GM11168 (cell line): ENCODE data around the gene LMNTD2.

Experiments
- in situ Hi-C: fragments of 300-500 bp; cut with MboI; formaldehyde crosslinking; loops from one replicate; pipeline ENCODE4 v1.12.0; 2022; ENCODE audit warnings: low sequenced_read_pairs; ENCODE audit not compliant: unreplicated experiment

Gene LMNTD2

DNA sequence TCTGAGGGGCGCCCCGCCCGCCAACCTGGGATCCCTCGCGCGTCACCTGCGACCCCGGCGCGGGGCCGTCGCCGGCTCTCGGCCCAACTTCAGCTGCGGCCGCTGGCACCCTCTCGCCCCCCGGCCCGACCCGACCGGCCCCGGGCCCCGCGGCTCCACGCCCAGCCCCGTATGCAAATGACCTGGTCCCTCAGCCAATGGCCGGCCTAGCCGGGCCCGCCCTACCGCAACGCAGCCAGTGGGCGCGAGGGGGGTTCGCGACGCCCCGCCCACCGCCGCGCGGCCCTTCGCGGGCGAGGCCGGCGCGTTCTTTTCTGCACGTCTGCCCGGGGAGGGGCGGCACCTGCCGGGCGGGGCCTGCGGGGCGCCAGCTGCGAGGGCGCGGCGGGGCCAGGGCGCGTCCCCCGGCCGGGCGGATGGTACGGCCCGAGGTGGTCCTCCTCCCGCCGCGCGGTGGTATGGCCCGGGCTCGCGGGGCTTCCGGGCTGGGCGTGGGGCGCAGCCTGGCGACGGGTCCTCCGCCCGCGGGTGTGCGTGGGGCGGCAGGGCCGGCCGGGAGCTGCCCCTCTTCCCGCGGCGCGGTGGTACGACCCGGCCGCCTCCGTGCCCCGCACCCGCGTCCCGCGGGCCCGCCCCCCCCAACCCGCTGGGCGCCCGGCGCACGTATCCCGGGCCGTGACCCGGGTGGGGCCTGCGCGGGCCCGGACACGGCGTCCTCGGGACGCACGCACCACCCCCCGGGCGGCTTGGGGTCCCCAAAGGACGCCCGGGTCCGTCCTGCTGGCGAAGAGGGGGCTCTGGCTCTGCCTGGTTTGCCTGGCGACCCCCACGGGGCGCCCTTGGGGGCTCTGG lies 8.0 kb upstream of the LMNTD2 start:
- in situ Hi-C loops, result no loop called here

DNA sequence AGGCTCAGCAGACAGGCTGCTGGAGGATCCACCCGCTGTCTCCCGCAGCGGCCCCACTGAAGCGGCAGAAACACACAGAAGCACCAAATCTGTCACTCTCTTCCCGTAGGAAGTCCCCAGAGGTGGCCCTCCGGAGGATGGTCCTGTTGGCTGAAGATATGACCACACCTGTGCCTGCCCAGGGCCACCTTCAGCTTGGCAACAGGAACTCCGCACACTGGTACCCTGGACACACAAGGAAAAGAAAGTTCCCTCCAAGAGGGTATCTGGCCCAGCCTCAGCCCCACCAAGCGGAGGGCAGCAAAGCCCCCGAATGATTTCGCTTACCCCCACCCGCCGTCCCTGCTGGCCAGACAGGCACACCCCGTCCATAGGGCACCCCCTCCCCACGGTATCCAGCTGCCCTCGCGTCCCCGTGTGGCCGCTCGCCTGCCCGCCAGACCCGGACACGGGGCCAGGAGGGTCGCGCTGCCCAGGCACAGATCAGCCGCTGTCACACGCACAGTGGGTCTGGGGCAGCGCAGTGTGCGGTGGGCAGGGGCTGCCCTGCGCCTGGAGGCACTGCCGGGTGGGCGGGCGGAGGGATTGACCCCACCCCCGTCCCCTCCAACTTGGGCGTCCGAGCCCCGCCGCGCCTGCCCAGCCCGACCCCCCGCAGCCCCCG lies 7.2 kb upstream of the LMNTD2 start:
- in situ Hi-C loops, result no loop called here

DNA sequence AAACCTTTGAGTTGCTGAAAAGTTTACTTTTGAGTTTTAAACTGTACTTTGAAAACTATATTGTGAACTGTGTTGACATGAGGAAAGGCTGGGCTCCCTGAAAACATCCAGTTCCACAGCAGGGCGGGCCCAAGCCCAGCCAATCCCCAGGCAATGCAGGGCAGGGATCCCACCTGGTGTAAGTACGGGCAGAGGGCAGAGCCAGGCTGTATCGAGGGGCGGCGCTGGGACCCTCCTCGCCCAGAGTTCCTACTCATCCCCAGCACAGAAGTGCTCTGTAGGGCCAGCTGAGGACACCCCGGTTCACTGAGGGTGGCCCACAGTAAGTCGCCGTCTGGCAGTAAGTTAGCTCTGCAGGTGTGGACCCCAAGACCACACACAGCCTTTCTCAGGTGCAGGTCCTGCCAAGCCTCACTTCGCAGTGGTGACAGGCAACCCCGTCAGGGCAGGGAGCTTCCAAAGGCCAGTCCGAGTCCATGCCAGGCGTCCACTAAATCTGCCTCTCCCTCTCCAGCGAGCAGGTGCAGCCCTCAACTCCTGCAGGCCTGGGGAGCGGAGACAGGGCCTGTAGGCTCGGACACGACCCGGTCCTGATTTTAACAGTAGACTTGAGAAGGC lies 6.6 kb upstream of the LMNTD2 start:
- in situ Hi-C loops, result no loop called here

DNA sequence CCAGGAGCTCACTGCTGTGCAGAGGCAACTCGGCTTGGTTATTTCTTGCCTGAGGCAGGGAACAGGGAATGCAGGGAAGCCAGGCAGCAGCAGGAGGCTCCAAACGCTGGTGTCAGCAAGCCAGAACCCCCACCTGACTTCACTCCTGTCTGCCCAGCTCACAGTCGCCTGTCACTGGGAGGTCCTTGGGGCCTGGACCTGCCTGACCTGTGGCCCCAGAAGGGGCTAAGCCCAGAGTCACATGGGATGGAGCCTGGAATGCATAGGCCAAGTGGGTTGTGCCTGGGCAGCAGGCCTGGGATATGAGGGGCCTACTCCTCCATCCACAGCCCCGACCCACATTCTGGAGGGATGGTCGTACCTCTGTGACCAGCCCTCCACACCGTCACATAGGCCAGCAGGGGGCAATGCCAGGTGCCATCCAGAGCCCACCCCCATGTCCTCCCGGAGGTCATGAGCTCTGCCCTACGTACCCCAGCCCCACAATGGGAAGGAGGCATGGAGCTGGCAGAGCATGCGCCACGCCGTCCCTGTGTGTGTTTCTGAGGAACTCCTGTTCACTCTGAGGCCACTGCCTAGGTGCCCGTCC lies 5.5 kb upstream of the LMNTD2 start:
- in situ Hi-C loops, result no loop called here

DNA sequence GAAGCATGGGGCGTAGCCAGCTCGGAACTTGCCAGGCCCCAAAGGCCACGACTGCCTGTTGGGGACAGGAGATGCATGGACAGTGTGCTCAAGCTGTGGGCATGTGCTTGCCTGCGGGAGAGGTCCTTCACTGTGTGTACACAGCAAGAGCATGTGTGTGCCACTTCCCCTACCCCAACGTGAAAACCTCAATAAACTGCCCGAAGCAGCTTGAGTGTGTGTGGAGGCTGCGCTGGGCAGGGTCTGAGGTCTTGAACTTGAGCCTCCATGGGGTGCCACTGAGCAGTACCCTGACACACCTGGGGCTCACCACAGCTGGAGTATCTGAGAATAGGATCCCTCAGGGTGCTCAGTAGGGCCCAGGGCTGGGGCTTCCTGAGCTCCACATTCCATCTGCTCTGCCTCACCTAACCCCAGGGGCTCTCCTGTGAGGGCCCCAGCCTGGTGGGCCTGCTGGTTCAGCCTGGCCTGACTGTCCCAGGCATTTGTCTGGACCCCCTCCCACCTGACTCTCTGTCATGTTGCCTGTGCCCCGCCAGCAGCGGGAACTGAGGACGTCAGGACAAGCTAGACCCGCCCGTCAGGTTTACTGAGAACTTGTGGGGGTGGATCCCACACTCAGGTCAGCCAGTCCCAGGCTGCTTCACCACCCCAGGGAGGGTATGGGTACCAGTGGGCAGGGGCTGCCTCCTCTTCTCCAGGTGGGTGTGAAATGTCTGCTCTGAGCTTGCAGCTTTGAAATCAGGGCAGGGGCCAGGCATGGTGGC lies 3.5 kb upstream of the LMNTD2 start:
- in situ Hi-C loops, result no loop called here

DNA sequence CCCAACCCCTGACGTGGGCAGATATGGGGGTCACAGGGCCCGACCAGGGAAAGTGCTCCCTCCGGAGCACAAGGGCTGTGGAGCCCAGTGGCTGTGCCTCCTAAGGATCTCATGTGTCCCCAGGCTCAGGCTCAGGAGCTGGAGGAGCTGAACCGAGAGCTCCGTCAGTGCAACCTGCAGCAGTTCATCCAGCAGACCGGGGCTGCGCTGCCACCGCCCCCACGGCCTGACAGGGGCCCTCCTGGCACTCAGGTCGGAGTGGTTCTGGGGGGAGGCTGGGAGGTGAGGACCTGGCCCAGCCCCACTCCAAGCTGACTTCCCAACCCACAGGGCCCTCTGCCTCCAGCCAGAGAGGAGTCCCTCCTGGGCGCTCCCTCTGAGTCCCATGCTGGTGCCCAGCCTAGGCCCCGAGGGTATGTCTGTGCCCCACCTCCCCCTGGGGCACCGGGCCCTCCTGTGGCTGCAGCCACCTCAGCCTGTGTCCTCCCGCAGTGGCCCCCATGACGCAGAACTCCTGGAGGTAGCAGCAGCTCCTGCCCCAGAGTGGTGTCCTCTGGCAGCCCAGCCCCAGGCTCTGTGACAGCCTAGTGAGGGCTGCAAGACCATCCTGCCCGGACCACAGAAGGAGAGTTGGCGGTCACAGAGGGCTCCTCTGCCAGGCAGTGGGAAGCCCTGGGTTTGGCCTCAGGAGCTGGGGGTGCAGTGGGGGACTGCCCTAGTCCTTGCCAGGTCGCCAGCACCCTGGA lies 2.7 kb upstream of the LMNTD2 start:
- in situ Hi-C loops, result no loop called here

DNA sequence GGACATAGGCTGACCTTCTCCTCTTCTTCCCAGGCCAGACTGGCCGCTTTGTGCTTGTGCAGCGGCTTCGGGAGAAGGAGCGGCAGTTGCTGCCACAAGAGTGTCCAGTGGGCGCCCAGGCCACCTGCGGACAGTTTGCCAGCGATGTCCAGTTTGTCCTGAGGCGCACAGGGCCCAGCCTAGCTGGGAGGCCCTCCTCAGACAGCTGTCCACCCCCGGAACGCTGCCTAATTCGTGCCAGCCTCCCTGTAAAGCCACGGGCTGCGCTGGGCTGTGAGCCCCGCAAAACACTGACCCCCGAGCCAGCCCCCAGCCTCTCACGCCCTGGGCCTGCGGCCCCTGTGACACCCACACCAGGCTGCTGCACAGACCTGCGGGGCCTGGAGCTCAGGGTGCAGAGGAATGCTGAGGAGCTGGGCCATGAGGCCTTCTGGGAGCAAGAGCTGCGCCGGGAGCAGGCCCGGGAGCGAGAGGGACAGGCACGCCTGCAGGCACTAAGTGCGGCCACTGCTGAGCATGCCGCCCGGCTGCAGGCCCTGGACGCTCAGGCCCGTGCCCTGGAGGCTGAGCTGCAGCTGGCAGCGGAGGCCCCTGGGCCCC lies 1.6 kb upstream of the LMNTD2 start:
- in situ Hi-C loops, result no loop called here

DNA sequence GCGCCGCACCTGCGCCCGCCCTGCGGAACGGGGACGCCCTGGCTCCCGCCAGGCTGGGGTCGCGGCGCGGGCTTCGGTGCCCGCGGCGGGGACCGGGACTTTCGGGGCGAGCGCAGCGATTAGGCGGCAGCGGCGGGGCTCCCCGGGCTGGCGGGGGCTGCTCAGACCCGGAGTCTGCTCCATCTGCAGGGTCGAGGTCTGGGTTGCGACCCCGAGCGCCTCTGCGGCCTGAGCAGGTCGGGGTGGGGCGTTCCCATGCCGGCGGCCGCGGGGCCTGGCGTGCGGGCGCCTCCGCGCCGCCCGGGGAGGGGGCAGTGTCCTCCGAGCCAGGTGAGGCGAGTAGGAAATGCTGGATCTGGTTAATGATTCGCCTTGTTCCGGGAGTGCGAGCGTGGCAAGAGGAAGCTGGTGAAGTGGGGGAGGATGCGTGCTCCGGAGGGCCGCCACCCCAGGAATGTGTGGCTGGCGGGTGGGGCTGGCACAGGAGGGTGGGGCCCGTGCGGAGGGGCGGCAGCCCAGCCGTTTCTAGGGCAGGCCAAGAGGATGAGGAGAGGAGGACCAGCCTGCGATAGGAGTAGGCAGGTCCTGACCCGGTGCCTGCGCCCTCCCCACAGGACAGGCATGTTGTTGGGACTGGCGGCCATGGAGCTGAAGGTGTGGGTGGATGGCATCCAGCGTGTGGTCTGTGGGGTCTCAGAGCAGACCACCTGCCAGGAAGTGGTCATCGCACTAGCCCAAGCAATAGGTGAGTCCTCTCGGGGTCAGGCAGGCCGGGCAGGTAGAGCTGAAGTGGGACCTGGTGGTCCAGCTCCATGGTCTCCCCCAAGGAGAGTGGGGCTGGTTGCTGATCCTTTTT lies 838 bp upstream of the LMNTD2 start:
- in situ Hi-C loops, result no loop called here

DNA sequence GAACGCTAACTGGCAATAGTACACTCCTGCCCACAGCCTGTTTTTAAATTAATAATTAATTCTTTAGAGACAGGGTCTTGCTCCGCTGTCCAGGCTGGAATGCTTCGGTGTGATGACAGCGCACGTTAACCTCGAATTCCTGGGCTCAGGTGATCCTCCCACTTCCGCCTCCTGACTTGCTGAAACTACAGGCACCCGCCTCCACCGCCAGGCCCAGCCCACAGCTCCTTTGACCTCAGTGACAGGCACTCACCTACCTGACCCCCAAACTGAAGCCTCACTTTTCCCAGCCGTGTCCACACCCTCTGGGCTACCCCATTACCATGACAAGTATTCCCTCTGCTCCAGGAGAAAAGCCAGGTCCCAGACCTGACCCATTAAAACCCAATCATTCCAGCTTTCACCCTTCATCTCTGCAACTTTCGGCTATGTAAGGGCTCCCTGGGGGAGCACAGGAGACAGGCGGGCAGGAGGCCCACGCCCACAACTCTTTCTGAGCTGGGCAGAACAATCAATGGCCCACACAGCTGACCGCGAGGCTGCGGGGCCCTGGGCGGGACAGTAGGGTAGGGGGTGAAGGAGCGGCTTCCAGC lies 730 bp downstream of the LMNTD2 start:
- in situ Hi-C loops, result loop anchor here (10.0 kb wide), 1 partner anchor 155 kb away; no protein-coding TSS in a partner anchor

DNA sequence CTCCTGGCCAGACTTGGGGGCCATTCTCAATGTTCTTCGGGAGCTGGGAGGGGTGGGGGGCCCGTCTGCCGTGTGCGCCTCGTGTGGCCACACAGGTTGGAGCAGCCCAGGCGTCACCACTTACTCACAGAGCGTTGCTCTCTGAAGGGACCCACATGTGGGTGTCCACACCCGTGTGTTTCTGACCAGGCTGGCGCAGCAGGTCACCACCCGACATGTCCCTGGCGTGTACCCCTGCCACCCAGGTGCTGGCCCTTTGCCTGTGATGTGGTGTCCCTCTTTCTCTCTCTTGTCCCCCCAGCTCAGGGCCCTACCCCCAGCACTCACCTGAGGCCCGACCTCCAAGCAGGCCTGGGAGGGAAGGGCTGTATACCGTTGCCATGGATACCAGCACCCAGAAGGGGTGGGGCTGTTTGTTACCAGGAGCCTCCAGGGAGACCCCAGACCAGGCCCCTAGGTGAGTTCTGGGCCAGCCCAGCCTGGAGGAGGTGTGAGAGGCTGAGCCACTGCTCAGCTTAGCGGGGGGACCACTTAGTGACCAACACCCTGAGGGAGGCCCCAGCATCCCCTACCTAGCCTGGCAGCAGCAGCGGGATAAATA lies 1.4 kb downstream of the LMNTD2 start:
- in situ Hi-C loops, result loop anchor here (10.0 kb wide), 1 partner anchor 156 kb away; no protein-coding TSS in a partner anchor

DNA sequence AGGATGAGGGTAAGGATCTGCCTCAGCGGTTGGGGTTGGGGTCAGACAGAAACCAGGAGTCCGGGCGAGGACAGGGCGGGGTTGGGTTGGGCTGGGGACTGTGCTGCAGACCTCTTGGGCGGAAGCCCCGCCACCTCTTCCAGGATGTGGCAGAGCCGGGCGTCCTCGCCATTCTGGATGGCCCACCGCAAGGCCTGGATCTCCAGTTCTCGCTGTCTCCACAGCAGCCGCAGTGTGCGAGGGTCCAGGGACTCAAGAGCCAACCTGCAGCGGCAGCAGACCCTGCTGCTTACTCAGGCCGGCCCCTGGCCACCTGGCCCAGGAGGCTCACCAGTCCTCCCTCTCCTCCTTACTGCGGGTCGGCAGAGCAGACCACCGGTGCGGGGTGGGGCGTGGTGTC lies 2.0 kb downstream of the LMNTD2 start:
- in situ Hi-C loops, result loop anchor here (10.0 kb wide), 1 partner anchor 156 kb away; no protein-coding TSS in a partner anchor

DNA sequence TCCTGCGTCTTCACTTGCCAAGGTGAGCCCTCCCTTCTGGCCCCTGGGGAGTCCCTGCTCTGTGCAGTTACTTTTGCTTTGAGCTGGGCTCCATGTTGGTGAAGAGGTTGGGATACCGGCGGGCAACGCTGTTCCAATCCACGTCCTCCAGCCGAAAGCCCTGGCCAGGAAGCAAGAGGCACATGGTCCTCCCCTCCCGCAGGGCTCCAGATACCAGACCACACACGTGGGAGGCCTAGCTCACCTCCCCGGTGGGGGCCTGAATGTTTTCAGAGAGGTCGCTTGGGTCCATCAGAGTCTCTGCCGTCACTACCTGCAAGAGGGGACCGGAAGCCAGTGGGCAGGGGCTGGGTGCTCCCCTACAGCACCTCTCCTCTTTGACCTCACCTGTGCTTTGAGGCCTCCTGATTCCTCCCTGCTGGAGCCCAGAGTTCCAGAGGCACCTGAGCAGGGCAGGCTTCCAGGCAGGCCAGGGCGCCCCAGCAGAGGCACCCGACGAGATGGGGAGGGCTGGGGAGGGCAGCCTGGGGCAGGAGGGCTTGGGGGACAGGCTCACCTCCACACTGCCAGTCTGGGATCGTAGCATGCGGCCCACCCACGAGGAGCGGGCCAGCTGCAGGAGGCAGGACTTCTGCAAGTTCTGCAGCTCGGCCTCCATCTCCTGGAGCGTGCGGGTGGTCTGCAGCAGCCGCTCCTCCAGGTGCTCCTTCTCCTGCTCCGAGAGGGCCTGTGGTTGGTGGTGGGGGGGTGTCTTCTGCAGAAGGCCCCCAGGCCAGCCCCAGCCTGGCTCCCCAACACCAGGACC lies 3.0 kb downstream of the LMNTD2 start:
- in situ Hi-C loops, result loop anchor here (10.0 kb wide), 1 partner anchor 157 kb away; no protein-coding TSS in a partner anchor

DNA sequence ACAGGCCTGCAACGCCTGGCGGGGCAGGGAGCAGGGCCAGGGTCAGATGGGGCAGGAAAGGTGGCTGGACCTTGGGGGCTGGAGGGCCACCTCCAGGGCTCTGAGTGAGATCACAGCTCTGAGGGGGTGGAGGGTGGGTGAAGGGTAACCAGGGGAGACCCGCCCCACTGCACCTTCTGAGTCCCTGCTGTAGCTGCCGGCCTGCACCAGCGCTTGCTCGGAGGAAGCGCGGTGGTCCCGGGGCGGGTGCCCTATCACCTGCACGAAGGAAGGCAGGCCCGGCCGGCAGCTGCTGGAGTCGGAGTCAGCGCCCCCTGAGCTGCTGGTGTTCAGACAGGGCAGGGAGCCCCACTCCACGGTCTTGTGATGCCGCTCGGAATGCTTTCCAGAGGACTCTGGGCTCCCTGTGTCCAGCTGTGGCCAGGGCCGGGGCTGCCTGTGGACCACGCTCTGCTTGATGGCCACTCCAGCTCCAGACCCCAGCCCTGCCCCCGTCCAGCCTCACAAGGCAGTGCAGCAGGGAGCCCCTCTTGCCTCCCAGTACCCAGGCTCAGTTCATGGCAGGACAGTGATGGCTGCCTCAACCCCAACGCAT lies 3.8 kb downstream of the LMNTD2 start:
- in situ Hi-C loops, result loop anchor here (10.0 kb wide), 1 partner anchor 158 kb away; no protein-coding TSS in a partner anchor

DNA sequence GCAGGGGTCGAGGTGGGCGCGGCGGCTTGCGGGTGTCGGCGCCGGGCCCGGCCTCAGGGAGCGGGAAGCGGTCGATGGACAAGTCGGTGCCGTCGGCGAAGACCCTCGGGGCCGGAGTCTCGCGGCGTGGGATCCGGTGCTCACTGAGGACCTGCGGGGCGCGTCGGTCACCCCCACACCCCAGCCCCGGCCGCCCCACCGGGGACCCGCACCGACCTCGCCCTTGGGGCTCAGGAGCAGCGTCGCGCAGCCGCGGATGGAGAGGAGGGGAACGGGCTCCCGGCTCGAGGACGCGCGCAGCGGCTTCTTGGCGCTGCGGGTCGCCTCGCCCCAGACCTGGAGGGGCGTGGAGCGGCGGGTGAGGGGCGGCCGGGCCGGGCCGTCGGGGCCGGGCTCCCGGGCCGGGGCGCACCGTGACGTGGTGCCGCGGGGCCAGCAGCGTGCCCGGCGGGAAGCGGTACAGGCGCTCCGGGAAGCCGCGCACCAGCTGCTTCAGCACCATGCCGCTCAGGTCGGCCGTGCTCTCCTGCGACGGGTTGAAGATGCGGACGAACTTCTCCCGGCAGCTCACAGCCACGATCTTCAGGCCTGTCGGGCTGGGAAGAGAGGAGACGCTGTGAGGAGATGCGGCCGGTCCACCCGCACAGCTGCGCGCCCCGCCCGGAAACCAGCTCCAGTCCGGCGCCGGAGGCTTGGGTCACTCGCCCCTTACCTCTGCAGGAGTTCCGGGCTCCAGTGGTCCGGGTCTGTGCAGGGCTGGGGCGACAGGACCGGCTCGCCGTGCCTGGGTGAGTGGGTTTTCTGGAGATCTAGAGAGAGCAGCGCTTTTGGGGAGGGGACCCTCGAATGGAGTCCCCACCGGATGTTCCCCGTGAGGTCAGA lies 4.5 kb downstream of the LMNTD2 start:
- in situ Hi-C loops, result loop anchor here (10.0 kb wide), 1 partner anchor 159 kb away; no protein-coding TSS in a partner anchor

DNA sequence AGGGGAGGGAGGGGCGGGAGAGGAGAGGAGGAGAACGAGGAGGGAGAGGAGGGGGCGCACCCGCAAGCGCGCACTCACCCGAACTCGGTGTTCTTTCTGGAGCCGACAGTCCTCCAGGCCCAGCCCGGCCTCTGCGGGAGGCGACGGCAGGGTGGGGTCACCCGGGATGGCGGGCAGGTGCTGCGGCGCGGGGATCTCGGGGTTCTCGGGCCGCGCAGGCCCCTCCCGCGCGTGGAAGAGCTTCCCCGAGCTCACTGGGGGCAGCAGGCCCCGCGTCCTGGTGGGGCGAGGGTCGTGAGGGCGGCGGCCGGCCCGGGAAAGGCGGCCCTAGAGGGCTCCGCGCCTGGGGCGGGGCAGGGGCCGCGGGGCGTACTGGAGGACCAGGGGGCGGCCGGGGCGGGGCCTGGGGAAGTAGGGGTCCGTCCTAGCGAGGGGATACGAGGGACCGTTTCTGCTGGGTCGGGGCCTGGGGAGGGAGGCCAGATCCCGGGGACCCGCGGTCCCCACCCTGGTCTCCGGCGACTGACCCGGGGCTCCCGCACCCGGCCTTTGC lies 5.2 kb downstream of the LMNTD2 start:
- in situ Hi-C loops, result loop anchor here (10.0 kb wide), 1 partner anchor 159 kb away; no protein-coding TSS in a partner anchor
